GM19035 (cell line): ENCODE measurements around the gene SLC51B.
"Not testable (repeated sequence)": the region's sequence is repeated elsewhere in the genome, so short reads cannot be mapped to it uniquely, and the experiment has no call there.

Experiments
- ATAC-seq: cut with Tn5 transposase; IDR thresholded peaks from one replicate; pipeline ENCODE4 v1.9.1; 2021; ENCODE audit not compliant: unreplicated experiment

The SLC51B gene

DNA sequence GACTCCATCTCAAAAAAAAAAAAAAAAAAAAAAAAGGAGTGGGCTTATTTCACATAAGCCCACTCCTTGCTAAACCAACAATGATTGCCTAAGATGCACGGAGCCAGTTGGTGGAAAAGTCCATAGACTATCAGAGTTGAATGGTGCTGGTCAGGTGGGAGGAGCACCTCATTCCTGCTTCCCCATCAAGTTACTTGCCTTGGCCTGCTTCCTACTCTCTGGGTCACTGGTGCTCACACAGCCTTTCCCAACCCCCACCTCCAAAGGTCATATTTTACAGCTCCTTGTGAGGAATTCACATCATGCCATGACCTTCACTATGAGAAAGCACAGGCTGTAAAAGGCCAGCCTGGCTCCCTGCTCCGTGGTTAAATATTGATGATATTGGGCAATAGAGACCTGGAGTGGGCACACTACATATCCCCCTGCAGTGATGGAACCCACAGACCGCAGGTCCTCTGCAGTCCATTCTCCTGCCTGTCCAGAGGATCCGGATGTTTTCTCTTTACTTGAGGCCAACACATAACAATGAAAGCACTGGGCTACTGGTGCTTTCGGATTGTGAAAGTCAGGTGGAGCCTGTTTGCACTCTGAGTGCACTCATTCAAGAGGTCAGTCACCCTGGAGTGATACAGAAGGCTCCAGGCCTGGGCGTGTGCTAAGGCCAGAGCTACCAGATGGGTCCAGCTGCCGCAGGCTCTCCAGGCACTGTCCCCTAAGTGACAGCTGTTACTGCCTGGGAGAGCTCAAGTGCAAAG is at the start of gene SLC51B:
Gene SLC51B (plus strand): TSS at position 664 of the 758 bp plus-strand sequence. CDS start 4,618 bp downstream, outside the sequence.
- ATAC-seq, result no peak

DNA sequence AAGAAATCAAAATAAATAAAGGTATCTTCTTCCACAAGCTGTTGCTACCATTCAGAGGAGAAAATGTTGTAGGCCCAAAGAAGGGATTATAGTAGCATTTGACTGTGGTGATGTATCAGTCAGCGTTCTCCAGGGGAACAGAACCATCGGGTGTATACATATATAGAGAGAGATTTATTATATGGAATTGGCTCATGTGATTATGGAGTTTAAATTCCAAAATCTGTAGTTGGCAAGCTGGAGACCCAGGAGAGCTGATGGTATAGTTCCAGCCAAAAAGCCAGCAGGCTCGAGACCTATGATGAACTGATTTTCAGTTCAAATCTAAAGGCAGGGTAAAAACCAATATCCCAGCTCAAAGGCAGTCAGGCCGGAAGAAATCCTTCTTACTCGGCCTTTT is 48.1 kb upstream of the SLC51B start:
- no peak for ATAC-seq

DNA sequence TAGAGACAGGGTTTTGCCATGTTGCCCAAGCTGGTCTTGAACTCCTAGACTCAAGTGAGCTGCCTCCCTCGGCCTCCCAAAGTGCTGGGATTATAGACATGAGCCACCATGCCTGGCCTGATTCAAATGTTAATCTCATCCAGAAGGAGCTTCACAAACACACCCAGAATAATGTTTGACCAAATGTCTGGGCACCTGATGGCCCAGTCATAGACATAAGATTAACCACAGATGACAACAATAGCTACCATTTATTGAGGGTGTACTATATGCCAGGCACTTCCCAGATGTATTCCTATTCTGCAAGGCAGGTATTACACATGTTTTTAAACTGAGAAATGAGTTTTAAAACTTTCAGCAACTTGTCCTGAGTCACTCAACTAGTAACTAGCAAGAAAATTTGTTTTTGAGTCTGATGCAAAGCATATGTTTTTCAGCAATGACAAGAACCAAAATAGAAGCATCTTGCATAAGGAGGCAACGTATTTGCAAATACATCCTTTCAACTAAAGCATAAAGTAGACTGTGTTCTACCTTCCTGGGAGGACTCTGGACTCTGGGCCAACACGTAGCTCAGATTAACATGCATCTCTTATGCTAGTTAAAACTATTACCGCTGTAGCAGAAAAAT is 47.3 kb upstream of the SLC51B start:
- ATAC-seq, result no peak

DNA sequence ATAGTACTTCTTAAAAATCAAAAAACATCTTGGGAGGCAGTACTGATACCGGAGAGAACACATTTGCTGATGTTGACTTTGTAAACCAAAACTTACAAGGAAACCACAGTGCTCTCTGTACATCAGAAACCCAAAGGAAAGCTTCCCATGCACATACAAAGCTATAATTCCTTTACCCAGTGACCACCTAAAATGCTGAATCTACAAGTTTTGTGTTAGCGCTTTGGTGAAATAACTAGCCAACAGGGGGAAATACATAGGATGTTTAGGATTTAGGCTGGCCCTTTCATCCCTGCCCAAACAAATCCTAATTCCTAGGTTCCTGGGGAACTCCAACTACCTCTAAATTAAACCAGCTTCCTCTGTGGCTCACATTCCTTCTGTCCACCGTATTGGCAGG is 40.2 kb upstream of the SLC51B start:
- no peak for ATAC-seq

DNA sequence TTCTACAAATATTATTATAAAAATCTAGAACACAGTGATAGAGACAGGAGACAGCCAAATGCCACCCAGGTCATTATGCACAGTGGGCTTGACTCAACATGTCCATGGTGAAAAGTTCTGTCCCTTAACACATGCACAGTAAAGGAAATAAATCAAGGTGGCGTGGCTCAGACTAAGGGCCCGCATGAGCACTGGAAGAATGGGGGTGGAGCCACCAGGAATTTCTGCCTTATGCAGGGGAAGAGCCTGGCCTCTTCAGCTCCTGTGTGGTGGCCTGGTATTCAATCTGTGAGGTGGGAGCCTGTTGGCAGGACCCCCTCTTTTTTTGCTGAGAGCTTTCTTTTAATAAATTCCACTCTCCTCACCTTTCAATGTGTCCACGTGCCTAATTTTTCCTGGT is 38.3 kb upstream of the SLC51B start:
- ATAC-seq, result no peak

DNA sequence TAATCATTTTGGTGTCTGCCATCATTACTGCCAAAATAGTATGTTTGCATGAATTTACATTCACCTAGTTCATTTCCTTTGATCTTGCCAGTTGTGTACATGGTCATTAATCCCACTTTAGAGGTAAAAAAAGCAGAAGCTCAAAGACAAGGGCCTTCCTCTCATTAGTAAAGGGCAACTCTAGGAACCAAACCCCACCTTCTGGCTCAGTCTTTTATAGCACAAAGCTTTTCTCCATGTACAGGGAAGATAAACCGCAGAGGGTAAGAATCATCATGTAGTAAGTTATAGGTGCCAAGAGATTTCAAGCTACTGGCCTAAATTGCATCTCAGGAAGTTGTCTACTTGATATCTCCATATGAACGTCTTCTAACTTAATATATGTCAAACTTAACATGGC is 36.2 kb upstream of the SLC51B start:
- ATAC-seq, result no peak

DNA sequence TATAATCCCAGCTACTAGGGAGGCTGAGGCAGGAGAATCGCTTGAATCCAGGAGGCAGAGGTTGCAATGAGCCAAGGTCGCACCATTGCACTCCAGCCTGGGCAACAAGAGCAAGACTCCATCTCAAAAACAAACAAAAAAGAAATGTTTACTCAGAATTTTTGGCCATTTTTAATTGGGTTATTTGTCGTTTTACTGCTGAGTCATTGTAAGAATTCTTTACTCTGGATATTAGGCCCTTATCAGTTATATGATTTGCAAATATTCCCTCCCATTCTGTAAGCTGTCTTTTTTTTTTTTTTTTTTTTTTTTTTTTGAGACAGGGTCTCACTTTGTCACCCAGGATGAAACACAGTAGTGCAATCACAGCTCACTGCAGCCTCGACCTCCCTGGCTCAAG is 34.0 kb upstream of the SLC51B start:
- not testable (repeated sequence) for ATAC-seq

DNA sequence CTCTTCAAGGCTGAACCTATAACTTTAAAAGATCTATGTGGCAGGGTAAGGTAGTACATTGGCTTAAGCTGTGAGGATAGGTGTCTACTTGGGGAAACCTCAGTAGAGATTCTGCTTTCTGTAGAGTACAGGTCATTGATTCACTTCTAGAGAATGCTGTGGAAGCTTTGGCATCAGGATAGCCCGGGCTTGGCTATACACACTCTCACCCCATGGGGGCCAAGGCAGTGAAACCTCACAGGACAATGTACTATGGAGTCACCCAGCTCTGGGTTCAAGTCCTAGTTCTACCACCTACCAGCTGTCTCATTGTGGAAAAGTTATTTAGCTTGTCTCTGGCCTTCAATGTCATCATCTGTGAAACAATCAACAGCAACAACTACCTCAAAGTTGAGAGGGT is 24.8 kb upstream of the SLC51B start:
- ATAC-seq, result no peak

DNA sequence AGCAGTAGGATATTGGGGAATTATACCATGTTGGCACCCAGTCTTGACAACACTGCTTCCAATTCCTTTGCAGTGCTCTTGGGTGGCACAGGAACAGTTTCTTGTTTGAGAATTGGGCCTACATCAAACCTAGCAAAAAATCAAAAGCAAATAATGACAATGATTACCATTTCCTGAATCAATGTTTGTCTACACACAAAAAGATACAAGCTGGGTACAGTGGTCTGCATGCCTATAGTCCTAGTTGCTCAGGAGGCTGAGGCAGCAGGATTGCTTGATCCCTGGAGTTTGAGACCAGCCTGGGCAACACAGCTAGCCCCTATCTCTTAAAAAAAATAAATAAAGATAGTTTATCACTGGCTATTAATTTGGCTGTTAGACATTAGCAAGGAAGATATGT is 23.7 kb upstream of the SLC51B start:
- ATAC-seq, result no peak

DNA sequence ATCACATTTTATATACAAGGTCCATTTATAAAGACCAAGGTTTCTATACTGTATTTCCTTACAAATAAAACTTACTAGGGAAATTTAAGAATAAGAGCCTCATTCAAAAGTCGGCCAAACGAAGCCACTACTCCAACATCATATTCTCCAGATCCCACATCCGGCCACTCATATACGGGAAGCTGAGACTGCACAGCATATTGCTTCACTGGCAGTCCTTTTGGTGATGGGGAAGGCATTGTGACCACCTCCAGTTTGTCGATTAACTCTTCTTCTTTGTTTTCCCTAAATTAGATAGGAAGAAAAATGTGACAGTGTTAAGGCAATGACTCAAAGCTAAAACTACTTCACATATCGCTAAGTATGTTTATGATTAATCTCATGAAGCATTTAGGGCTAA is 18.4 kb upstream of the SLC51B start:
- no peak for ATAC-seq

DNA sequence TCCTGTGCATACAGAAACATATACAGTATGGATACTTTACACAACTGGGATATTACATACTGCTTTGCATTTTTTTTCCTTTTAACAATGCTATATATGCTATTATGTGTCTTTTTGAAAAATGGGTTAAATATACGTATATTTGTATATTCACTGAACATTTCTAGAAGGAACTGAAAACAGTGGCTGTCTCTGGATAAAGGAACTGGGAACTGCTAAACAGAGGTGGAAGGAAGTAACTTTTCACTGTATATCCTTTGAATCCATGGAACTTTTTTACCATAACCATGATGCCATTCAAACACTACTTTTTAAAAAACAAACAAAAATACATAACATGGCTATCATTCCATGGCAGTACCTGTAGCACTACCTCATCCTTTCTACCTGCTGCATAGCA is 17.6 kb upstream of the SLC51B start:
- no peak for ATAC-seq

DNA sequence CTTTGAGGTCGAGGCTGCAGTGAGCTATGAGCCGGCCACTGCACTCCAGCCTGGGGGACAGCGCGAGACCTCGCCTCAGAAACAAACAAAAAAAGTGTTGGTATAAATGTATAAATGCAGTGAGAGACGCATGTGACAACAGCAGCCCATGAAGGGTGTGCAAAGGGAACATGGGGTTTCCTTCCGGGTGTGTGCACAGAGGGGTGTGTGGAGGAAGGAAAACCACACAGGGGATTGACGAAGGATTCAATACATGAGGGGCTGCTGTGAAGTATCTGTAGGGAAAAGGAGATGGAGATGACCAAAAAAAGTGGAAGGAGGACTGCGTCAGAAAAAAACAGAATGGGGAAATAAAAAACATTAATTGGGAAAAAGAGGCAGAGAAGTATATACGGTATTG is 16.8 kb upstream of the SLC51B start:
- ATAC-seq, result no peak

DNA sequence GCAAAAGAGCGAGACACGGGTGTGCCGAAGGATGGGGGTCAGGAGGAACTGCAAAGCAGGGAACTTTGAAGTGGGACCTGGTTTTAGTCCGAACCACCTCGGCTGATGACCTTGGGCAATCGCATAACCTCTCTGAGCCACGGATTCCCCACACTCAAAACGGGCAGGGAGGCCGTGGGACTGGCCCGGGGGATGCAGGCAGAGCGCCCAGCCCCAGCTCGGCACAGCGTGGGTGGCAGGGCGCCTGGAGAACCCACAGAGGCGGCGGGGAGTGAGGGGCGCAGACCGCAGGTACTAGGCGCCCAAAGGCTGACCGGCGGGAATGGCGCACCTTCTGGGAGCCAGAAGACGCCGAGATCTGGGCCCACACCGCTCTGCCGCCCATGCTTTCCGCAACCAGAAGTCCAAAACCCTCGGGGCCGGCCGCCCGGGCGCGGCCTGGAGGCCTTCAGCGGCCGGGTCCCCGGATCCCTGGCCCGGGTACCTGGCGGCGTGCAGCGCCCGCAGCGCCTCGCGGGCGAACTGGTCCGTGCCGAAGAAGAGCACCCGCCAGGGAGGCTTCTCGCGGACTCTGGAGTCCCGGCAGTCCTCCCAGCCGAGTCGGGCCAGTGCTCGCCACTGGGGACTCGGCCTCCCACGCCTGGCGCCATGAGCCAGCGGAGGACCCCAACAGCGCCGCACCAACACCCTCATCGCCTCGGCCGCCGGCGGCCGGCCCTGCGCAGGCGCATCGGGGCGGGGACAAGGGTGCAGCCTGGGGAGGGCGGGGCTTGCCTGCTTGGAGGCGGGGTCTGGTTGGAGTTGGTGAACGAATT is 16.1 kb upstream of the SLC51B start, which contains the start of gene MTFMT:
Gene MTFMT (minus strand): TSS at position 719 of the 815 bp plus-strand sequence. CDS start 26 bp downstream, at position 693.
- ATAC-seq, result peak; percentile 75

DNA sequence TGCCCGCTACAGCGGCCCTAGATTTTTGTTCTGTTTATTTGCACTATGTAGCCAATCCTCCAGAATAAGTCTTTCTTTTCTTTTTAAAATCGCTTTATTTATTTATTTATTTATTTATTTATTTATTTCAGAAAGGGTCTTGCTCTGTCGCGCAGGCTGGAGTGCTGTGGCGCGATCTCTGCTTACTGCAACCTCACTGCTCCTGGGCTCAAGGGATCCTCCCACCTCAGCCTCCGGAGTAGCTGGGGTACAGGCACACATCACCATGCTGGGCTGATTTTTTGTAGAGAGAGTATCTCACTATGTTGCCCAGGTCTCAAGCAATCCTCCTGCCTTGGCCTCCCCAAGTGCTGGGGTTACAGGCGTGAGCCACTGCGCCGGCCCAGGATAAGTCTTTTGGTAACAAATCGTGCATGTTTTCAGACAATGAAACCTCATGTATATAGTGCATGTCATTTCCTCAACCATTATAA is 15.4 kb upstream of the SLC51B start:
- ATAC-seq, result no peak

DNA sequence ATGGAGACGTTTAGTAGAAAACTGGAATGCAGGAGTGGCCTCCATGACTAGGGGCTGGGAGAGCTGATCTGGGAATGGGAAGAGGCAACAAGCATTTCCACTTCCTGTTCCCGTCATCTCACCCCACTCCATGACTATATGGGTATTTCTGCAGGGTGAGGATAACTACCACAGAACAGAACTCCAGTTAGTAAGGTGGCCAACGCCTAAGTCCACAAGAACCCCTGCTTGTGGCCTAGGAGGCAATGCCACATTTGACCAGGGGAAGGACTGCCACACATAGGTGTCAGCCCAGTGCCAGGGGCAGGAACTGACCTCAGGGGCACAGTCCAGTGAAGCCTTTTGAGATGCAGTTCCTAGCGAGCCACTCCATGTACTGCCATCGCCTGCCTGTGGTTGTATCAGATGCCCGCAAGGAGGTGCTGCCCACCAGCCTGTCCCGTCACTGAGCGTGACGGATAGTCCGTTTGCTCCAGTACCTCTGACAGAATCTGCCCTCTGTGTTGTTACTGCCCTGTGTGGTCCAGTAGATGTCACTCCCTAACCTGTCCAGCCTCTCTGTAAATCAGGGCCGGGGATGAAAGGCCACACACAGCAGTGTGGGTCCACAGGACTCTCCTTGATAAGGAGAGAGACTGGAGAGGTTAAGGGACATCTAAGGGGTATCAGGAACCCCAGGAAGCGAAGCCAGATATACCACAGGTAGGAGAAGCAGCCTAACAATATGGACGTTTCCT is 12.2 kb upstream of the SLC51B start:
- ATAC-seq, result no peak

DNA sequence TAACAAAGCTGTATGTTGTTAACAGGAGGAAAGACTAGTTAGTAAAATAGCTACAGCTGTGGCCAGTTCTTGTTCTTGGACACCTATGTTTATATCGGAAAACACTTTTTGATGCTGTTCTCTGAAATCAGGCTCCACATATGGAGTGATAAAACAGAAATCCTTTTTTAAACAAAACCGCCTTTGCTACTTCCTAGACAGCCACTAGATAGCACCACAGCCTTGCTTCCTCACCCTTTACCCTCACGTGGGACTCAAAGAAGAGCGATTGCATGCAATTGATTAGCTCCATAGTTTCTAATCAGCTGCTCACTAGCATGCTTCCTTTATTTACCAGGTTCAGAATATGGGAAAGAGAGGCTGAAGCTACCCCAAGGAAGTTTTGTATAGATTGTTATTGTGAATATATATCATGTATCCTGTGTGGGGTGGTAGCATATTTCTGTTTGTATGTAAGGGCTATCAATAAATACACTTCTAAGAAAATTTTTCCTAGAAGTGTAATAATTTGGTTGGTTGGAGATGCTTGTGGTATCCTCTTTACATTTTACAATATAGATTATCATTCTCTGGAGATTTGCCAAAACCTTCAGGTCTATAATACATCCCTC is 11.4 kb upstream of the SLC51B start:
- ATAC-seq, result no peak

DNA sequence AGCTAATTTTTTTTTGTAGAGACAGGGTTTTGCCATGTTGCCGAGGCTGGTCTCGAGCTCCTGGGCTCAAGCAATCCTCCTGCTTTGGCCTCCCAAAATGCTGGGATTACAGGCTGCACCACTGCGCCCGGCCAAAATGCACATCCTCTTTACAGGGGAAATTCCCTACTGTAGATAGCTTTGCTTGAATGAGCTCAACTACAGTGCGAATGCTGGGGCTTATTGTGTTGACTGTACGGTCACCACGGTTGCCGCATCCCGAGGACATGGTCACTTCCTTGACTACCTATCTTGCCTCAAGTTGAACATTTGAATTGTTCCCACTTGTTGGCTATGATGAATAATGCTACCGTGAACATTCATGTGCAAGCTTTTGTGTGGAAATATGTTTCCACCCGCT is 10.5 kb upstream of the SLC51B start:
- no peak for ATAC-seq

DNA sequence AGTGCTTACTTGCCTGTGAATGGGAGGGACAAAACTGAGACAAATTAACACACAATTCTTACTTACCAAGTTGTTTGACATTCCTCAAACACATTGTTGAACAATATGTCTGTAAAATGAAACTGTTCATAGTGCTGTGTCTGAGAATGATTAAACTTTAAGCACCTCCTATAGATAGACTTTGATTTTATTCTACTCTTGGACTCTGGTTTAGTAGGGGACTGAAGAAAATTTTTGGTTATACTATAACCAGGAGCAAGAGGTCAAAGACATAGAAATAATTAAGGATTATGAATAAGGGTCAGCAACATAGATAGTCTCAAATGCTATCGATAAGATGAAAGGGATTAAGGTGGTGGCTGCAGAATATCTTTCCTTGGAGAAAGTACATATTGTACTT is 7.9 kb upstream of the SLC51B start:
- no peak for ATAC-seq

DNA sequence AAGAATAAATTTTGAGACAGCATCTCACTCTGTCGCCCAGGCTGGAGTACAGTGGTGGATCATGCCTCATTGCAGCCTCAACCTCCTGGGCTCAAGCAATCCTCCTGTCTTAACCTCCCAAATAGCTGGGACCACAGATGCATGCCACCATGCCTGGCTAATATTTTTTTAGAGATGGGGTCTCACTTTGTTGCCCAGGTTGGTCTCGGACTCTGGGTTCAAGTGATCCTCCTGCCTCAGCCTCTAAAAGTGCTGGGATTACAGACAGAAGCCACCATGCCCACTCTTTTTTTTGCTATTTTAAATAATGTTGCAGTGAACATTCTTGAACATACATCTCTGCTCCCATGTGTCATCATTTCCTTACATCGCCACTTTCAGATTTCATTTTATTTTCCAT is 6.8 kb upstream of the SLC51B start:
- no peak for ATAC-seq

DNA sequence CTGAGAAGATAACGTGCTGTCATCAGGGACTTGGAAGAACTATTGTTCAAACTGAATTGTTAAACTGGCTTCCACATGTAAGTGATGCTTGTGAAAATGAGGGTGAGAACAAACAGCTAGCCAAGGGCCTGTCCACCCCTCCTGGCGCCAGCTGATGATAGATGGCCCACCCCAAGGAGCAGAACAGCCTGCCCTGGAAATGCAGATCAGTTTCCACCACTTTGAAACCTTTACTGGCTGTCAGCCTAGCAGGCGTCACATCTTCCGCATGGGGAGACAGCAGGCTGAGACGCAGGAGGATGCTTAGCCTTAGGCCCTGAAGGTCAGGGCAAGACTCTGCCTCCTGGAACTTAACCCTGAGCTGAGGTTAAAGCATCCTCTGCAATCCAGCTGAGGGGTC is 6.4 kb upstream of the SLC51B start:
- no peak for ATAC-seq

DNA sequence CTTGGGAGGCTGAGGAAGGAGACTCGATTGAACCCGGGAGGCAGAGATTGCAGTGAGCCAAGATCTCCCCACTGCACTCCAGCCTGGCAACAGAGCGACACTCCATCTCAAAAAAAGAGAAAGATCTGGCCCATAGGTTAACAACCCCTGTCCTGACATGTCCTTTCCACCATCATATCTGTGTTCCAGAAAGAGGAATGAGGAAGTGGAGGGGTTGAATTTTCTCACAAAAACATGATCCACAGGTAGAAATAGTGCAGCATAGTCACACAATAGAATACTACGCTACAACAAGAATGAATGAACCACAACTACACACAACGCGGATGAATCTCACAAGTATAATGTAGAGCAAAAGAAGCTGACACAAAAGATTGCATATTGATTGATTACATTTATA is 4.7 kb upstream of the SLC51B start:
- no peak for ATAC-seq
